Activated T-cell treated with anti-CD3 and anti-CD28 coated beads, Interleukin-2, amount 50 U/mL, for 1 hour (primary cell): ENCODE data around the gene RSAD1.

Experiments used
- DNase-seq: peaks from one replicate; pipeline ENCODE4 v3.0.0-alpha.2; 2020

RSAD1 gene

DNA sequence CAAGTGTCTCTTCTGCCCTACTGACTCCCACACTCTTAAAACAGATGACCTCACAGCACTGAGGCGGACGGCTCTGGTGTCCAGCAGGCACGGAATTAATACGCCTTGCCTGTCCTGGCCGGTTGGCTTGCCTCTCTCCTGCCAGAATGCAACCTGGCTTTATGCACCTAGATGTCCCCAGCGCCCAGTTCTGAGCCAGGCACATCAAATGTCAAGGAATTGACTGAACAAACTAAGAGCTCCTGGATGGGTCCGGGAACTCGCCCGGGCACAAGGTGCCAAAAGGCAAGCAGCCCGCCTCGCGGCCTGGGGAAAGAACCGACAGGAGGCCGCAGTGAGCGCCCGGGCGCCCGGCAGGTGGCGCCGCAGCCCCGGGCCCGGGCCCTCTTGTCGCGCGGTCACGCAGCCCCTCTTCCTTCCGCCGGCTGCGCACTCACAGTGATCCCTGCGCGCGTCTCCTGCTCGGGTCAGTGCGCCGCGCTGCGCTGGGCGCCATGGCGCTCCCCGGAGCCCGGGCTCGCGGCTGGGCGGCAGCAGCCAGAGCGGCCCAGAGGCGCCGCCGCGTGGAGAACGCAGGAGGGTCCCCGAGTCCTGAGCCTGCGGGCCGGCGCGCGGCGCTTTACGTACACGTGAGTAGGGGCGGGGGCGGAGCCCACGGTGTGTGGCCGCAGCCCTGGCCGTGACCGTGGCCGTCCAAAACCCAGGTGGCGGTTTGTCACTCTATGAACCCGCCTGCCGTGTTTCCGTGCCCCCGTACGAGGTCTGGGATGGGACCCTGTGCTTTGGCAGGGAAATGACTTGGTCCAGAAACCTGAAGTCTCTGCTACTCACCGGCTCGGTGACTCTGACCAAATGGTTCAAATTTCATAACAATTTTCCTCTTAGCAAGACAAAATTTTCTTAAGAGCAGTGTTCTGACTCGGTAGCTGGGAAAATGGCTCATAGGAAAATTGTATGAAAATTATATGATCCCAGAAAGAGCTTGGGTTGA lies at the start of gene RSAD1:
Gene RSAD1, plus strand, starts transcription at position 470 of the 991 bp plus-strand sequence. Its CDS starts 25 bp downstream, at position 495.
- DNase-seq: peak; percentile 86

DNA sequence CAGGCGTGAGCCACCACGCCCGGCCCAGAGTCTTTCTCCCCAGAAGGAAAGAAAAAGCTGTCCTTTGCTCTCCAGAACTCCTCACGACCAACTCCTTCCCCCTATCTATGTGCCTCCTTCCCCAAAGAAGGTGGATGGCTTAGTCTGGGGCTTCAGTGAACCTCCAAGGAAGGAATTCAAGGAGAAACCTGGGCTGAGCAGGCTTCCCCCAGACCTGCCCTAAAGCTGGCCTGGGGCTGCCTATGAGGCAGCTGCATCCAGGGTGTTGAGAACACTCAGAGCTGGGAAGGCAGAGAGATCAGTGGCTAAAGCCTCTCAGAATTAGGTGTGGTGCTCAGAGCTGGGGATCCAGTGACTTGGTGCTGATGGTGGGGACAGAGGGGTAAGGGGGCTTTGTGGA lies 48.9 kb upstream of the RSAD1 start:
- DNase-seq: no peak

DNA sequence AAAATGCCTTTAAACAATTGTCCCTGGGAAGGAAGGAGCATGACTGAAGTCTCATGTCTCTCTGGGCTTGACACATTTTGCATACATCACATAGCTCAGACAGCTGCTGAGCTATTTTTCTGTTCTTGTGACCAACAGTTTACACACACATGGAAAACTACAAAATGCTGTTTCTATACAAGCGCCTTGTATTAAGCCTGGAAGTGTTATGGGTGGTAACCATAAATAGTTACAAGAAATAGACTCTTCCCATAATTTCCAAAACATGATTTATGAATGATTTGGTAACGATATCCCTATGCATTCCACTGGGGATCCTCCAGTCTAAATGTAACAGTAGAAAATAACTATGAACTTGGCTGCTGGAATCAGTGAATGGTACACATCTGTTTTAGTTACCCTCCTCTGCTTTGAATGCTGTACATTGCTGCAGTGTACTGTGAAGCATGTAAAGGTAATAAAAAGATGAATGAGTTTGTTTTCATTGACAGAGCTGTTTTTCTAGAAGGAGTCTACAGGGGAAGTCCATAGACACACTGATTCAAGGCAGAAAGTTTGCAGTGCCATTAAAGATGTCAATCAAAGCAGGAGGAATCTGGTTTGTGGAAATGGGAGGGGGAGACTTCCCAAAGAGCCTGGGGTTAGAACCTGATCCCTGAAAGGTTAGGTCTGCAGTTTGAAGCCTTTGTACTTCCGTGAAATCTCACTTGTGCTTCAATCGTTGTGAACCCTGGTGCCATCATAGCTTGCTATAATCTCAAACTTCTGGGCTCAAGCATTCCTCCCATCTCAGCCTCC lies 47.6 kb upstream of the RSAD1 start:
- no peak for DNase-seq

DNA sequence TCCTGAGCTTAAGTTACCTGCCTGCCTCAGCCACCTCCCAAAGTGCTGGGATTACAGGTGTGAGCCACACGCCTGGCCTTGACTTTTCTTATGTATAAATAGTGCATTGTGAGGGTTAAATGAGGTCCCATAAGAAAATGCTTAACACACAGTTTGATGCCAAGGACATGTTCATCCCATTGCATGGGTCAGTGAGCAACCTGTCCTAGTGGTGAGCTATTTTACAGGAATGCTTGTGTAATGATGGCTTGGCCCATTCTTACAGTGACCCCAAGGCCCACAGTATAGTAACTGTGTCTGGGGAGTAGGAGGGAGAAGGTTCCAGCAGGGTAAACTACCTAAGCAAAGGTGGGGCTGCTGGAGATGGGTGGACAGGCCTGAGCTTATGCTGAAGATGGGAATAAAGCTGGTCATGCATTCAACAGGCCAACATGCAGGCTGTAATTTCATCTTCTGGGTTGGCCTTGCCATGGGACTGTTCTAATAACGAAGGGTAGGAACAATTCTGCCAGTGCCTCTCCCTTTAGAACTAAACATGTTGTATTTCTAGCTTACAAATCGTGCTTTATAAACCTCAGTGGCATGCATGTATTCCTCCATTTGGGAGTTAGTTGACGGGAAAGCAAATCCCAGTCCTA lies 46.4 kb upstream of the RSAD1 start:
- no peak for DNase-seq

DNA sequence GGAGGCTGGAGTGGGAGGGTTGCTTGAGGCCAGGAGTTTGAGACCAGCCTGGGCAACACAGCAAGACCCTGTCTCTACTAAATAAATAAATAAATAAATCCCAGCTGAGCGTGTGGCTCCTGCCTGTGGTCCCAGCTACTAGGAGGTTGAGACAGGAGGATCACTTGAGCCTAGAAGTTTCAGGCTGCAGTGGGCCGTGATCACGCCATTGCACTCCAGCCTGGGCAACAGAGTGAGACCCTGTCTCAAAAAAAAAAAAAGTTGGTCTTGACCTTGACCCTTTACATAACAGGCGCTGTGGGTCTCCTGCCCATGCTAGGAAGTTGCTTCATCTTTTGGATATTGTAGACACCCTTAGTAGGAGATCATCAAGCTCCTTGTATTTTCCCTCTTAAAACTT lies 41.3 kb upstream of the RSAD1 start:
- DNase-seq: no peak

DNA sequence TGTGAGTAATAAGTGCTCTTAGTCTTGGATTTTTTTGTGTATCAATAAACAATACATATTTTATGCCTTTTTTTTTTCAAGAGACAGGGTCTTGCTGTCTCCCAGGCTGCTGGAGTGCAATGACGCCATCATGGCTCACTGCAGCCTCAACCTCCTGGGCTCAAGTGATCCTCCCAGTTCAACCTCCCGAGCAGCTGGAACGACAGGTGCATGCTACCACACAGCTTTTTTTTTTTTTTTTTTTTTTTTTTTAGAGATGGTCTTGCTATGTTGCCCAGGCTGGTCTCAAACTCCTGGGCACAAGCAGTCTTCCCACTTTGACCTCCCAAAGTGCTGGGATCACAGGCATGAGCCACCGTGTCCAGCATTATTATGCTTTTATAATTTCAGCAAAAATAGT lies 39.7 kb upstream of the RSAD1 start:
- no peak for DNase-seq

DNA sequence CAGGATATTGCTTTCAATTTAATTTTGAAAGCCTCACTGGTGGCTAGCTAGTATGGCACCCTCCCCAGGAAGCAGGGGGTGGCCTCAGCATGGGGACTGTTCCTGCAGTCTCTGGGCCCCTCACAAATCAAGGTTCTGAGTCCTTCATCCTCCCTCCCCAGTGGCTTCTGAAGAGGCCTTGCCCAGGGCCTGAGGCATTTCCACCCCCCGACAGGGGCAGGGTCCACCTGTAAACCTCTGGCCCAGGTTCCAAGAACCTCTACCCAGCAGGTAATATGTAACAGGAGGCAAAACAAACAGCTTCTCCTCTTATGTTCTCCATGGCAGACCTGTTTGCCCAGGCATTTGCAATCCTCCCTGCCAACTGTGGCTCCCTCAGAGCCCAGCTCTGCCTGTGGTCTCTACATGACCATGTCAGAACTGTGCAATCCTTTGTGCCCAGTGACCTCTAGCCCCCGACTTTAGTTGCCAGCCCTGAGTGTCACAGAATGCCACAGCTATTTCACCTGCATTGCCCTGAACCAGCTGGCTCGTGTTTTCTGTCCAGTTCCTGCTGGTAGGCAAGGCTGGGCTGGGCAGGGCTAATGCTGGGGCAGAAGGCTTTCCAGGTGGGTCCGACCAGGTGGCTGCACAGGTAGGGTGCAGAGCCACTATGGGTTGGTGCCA lies 38.4 kb upstream of the RSAD1 start:
- DNase-seq: no peak

DNA sequence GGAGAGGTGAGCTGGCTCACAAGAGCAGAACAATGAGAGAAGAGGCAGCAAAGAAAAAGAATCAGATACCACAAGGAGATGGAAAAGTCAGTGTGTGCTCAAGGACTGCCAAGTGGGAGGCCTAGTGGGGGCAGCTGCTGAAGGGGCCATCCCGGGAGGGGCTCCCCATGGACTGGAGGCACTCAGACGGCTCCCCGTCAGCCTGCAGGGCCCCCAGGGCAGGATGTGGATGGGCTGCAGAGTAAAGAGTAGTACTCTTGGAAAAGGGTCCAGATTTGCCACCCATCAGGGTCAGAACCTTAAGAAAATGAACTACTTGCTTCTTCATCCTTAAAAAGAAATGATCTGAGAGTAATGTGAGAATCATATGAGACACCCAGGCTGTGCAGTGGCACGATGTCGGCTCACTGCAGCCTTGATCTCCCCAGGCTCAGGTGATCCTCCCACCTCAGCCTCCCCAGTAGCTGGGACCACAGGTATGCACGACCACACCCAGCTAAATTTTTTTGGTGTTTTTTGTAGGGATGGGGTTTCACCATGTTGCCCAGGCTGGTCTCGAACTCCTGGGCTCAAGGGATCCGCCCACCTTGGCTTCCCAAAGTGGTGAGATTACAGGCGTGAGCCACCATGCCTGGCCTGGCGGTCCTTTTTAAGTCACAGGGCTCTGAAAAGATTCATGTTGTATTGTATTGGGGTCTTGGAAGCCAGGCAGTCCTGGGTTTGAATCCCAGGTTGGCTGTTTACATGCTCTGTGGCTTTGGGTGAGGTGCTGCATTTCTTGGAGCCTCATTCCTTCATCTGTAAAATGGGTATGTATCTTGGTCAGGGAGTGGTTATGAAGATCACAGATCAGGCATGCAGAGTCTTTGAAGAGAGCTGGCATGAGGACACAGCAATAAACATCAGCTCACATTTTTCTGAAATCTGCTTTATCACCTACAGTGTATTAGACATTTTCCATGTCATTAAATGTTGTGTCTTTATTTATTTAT lies 37.5 kb upstream of the RSAD1 start:
- no peak for DNase-seq

DNA sequence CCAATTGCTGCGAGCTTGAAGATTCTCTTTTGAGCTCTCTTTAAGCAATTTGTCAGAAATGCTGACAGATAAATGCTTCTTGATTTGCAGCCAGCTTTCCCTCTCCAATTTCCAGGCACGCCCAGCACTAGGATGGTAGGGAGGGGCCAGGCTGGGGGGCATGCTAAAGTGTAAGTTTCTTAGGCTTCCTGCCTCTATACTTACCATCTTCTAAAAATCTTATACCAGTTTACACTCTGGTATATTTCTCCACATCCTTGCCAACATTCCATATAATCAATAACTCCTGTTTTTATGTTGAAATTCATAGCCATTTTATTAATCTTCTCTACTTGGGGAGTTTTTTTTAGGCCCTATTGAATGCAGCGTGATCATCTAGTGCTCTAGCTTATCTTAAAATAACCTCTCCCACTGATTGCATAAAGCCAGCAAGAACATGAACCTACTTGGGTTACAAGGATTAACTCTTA lies 35.1 kb upstream of the RSAD1 start:
- DNase-seq: no peak

DNA sequence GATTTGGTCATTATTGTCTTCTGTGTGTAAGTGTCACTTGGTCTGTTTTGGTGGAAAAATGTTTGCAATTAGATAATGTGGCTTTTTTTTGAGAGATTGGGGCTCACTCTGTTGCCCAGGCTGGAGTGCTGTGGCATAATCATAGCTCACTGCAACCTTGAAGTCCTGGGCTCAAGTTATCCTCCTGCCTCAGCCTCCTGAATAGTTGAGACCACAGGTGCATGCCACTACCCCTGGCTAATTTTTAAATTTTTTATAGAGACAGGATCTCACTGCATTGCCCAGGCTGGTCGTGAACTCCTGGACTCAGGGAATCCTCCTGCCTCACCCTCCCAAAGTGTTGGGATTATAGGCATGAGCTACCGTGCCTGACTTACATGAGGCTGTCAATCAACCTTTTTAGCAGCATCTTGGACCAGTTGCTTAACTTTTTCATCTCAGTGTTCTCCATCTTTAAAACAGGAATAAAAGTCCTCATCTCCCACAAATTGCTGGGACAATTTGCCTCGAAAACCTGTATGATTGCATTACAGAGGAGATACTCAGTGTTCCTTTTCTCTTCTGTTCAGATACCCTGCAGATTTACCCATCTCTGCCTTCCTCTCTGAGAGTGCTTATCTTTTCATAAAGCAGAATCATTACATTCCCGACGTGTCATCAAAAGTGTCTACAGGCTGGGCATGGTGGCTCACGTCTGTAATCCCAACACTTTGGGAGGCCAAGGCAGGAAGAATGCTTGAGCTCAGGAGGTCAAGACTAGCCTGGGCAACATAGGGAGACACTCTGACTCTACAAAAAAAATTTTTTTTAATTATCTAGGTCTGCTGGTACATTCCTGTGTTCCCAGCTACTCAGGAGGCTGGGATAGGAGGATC lies 33.6 kb upstream of the RSAD1 start:
- no peak for DNase-seq

DNA sequence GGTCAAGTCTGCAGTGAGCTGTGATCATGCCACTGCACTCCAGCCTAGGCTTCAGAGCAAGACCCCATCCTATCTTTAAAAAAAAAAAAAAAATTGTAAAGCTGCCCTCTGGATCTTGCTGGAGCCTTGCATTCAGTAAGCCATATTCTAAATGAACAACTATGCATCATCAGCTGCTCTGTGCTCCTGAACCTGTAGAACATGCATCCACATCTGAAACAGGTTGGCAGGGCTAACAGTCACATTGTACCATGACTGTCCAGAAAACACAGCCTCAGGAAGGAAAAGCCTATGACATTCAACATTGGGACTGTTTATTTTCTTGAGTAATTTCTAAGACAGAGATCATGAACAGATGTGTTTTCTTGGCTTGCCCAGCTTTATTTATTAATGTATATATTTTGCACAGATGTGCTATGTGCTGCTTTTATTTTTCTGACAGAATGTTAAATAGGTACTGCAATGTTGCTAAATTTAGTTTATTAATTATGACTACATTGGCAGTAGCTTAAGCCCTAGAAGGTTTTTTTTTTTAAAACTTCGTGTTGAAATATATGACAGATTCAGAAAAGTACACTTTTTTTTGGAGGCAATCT lies 32.8 kb upstream of the RSAD1 start:
- DNase-seq: no peak

DNA sequence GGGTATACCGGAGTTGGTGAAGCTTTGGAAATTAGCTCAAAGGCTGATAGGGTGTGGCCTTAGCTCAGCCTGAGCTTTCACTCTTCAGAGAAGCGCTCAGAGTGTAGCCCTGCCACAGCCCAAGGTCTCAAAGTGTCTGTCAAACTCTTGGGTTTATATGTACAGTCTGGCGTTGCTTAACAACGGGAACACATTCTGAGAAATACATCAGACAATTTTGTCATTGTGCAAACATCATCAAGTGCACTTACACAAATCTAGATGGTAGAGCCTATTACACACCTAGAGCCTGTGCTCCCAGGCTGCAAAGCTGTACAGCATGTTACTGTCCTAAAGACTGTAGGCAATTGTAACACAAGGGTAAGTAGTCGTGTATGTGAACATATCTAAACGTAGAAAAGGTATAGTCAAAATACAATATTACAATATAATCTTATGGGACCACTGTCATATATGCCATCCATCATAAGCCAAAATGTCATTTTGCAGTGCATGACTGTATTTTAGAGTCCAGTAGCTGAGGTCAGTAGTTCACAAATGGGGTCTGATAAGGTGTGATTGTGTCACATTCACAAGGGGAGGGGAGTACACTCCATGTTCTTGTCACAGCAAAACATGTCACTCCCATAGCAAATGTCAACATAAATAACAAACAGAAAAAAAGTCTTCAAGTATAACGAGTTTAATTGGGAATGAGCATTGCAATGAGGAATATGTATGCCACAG lies 30.6 kb upstream of the RSAD1 start:
- no peak for DNase-seq

DNA sequence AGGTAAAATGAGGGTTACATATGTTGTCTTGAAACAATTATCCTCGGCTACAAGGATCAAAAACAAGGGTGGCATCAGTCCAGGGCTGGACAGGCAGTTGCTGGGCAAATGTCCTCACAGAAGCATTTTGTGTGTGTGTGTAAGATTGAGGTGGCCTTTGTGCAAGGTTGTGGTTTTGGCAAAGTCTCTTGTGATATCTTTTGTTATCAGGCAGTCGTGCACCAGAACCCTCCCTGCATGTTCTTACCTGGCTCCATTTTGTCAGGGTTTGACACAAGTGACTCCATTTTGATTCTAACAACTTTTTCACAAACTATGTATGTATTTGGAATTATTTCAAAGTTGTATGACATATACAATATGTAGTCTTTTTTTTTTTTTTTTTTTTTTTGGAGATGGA lies 30.0 kb upstream of the RSAD1 start:
- no peak for DNase-seq

DNA sequence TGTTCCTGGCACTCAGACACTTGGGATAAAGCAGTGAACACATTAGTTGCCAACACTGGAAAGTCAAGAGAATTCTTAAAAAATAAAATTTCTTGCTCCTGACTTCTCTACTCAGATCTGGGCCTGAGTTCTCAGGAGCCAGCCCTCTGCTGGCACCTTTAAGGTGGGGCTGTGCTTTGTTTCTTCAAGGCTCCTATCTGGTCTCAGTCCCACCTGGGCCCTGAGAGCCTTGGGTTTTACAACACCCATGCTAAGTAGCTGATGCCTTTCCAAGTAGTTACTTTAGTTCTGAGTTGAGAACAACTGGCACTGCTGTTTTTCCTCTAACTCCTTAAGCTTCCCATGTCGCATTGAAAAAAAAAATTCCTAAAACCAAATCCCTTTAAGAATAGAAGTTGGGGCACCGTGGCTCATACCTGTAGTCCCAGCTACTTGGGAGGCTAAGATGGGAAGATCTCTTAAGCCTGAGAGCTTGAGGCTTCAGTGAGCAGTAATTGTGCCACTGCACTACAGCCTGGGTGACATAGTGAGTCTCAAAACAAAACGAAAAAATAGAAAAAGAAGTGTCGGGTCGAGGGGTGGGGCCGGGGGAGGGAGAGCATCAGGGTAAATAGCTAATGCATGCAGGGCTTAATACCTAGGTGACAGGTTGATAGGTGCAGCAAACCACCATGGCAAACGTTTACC lies 26.6 kb upstream of the RSAD1 start:
- no peak for DNase-seq

DNA sequence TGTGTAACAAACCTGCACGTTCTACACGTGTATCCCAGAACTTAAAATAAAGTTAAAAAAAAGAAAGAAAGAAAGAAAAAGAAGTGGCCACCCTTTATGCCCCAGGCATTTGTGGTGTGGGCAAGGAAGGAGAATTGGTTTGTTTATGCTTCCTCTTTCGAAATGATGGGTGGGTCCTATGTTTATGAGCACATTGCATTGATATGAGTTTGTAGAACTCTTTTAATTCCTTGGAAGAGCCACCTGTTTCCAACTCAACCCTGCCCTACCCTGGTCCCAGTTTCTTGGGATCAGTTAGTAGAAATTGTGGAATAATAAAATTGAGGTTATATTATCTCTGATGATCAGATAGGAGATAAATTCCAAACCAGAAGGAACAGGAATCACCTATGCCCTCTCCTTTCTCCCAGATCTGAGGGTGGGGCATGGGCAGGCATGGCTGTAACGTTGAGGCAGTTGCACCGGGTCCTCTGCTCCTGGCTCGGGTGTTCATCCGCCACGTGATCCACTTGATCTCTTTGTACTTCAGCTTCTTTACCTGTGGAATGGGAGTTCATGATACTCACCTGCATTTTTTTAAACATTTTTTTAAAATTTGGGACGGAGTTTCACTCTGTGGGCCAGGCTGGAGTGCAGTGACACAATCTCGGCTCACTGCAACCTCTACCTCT lies 25.9 kb upstream of the RSAD1 start:
- no peak for DNase-seq

DNA sequence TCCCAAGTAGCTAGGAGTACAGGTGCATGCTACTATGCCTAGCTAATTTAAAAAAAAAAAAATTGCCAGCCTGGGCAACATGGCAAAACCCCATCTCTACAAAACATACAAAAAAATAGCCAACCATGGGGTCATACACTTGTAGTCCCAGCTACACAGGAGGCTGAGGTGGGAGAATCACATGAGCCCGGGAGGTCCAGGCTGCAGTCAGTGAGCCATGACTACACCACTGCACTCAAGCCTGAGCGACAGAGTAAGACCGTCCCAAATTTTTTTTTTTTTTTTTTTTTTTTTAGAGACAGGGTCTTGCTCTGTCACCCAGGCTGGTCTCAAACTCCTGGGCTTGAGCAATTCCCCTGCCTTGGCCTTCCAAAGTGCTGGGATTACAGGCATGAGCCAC lies 24.8 kb upstream of the RSAD1 start:
- no peak for DNase-seq

DNA sequence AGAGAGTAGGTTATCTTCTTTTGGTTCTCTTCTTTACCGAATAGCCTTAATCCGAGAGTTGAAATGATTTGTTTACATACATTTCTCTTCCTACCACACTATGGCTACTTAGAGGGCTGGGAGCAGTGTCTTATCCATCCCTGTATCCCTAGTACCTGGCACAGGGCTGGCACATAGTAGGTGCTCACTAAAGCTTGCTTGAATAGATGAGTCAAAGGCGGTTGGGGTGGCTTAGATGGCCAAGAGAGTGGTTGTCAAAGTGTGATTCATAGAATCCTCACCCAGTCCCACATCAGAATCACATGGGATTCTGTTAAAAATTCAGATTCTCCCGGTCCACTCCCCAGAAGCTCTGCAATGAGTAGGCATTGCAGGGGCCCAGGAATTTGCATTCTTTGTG lies 21.0 kb upstream of the RSAD1 start:
- no peak for DNase-seq

DNA sequence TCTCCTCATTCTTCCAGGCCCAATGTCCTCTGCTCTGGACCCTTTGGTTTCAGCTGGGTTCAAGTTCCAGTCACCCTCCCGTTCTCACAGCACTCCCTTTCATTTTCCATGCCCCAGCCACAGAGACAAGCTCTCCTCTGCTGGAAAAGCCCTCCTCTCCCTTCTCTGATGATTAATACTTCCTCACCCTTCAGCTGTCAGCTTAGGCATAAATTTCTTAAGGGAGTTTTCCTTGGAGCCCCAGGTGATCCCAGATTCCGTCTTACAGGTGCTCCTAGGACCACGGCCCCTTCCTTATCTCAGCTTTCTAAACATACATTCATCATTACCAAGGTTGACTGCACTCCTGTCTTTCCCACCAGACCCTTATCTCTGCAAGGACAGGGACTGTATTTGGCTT lies 20.4 kb upstream of the RSAD1 start:
- DNase-seq: no peak
